Stimulated activated CD4-positive, alpha-beta T cell treated with anti-CD3 and anti-CD28 coated beads, Interleukin-2, amount 100 ng/mL, for 24 hours (primary cell): ENCODE results near the gene LGR4.
"Not testable (repeated sequence)": the region's sequence is repeated elsewhere in the genome, so short reads cannot be mapped to it uniquely, and the experiment has no call there.

ENCODE experiments used
- DNase-seq, 2 donors: peaks; one replicate each; pipeline ENCODE4 v3.0.0-alpha.2; 2020

Gene LGR4

DNA sequence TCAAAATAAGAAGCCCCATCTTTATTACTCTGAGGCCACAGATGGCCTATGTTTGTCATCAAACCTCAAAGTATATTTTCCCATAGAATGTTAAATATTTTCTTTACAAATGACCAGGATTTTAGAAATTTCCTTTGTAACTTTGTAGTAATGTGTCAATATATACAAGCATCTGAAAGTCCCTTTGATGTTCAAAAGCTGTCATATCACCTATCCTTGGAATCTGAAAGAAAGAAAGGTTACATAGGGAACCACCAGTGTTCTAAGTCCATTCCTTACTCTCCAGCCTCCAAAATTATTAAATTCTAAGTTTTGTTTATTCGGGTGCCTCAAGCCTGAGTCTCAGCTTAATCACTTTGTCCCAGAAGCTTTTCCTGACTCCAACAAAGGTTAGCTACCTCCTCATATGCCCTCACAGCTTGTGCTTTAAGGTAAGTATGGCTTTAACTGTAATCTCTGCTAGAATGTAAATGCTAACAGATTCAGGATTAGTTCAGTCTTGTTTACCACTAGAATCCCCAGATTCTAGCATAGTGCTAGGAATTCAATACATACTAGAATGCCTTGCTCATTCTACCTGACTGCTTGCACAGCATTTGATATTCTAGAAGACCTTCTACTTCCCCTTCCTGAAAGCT lies 141.8 kb downstream of the LGR4 start:
- DNase-seq: no peak

DNA sequence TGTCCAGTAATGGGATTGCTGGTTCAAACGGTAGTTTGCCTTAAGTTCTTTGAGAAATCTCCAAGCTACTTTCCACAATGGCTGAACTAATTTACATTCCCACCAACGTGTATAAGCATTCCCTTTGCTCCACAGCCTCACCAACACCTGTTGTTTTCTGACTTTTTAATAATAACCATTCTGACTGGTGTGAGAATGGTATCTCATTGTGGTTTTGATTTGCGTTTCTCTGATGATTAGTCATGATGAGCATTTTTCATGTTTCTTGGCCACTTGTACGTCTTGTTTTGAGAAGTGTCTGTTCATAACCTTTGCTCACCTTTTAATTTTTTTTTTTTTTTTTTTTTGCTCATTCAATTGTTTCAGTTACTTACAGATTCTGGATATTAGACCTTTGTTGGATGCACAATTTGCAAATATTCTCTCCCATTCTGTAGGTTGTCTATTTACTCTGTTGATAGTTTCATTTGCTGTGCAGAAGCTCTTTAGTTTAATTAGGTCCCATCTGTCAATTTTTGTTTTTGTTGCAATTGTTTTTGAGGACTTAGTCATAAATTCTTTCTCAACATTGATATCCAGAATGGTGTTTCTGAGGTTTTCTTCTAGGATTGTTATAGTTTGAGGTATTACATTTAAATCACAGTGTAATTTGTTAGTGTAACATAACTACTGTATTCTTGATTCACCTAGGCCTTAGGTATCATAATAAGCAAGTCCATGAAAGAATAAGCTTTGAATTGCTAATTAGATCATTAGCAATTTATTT lies 142.5 kb downstream of the LGR4 start:
- DNase-seq: no peak

DNA sequence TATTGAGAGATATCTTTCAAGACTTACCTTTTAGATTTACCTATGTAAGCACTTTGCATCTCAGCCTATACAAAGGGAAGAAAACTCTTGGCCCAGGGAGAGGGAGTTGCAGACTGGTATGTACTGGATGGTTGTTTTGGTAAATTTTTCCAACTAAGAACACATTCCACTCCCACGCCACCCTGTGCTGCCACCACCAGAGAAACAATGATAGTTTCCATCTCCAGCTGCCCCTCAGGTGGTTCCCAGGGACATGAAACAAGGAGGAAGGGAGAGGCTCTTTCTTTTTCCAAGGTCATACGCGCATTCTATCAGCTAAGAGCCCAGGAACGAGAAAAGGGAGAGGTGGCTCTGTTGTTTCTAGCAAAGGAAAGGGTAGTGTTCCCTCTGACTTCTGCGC lies 144.0 kb downstream of the LGR4 start:
- DNase-seq: no peak

DNA sequence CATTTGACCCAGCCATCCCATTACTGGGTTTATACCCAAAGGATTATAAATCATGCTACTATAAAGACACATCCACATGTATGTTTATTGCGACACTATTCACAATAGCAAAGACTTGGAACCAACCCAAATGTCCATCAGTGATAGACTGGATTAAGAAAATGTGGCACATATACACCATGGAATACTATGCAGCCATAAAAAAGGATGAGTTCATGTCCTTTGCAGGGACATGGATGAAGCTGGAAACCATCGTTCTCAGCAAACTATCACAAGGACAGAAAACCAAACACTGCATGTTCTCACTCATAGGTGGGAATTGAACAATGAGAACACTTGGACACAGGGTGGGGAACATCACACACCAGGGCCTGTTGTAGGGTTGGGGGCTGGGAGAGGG lies 145.5 kb downstream of the LGR4 start:
- not testable (repeated sequence) for DNase-seq

DNA sequence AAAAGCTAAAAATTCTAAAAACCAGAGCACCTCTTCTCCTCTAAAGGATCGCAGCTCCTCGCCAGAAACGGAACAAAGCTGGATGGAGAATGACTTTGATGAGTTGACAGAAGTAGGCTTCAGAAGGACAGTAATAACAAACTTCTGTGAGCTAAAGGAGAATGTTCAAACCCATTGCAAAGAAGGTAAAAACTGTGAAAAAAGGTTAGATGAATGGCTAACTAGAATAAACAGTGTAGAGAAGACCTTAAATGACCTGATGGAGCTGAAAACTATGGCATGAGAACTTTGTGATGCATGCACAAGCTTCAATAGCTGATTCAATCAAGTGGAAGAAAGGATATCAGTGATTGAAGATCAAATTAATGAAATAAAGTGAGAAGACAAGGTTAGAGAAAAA lies 150.4 kb downstream of the LGR4 start:
- not testable (repeated sequence) for DNase-seq

DNA sequence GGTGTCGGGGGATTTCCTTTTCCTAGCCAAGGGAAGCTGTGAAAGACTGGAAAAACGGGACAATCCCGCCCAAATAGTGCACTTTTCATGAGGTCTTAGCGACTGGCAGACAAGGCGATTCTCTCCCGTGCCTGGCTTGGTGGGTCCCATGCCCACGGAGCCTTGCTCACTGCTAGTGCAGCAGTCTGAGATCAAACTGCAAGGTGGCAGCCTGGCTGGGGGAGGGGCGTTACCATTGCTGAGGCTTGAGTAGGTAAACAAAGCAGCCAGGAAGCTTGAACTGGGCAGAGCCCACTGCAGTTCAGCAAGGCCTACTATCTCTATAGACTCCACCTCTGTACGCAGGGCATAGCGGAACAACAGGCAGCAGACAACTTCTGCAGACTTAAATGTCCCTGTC lies 151.2 kb downstream of the LGR4 start:
- DNase-seq: not testable (repeated sequence)

DNA sequence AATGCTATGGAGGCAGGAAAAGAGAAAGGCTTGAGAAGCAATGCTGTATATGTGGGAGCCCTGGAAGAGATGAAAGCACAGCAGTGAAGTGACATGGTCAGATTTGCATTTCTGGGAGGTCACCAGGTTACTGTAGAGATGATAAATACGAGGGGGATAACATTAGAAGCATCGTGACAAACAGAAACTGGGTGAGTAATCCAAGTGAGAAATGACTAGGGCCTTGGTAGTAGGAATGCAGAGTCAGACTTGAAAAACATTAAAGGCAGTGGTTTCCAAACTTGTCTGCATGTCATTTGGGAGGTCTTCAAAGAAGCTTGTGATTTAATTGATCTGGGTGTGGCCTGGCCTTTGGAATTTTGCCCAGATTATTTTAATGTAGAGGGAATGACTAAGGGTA lies 153.5 kb downstream of the LGR4 start:
- no peak for DNase-seq

DNA sequence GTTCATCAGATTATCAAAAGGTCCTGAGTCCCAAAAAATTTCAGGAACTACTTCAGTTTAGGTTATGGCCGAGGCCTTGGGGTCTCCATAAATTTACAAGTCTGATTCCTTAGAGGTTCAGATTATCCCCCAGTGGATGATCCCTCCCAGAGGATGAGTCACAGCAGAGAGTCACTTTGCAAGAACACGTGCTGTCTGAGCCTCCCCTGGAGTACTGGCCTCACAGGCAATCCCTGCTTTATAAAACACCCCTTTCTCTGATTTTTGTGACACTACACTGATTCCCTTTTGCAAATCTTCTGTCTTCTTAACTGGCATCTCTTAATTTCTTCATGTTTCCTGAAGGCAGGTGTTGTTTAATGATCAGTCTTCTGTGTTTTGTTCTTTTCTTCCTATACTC lies 154.8 kb downstream of the LGR4 start:
- no peak for DNase-seq
